Measurements from ENCODE around the gene MARVELD3. TPM values are rescaled to one million over a fixed set of nuclear protein-coding genes. Genes with fewer than 3 reads are reported as not detected.

The MARVELD3 gene
- total RNA-seq, 1 experiment from 2014 or later = 27.0 TPM

DNA sequence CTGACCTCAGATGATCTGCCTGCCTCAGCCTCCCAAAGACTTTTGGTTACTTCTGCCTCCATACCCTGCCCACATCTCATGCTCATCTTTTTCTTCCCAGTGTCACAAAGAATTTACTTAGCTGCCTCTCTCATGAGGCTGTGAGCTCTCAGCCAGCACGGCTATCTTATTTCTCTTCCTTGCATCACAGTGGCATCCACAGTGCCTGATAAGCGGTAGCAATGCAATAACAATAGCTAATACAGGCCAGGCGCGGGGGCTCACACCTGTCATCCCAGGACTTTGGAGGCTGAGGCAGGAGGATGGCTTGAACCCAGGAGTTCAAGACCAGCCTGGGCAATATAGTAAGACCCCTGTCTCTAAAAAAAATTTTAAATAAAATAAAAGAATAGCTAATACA lies 15.5 kb upstream of the MARVELD3 start:
- Histone ChIP-seq H2BK5ac (ENCODE audit: insufficient read length, low read length) (no peak overlapping the region), H3K4ac (ENCODE audit: low read depth, low read length) (no peak overlapping the region), H3K9ac (ENCODE audit: extremely low read depth, insufficient read length, low read length) (no peak overlapping the region), H2BK12ac (ENCODE audit: insufficient read length, low read depth, low read length) (no peak overlapping the region), H4K20me1 (ENCODE audit: control insufficient read depth, insufficient read depth, insufficient read length) (no peaks in the 10 kb centered on the region), H3K9me3 (ENCODE audit: control insufficient read depth, low read depth, low read length) (no peaks in the 10 kb centered on the region), H3K79me2 (ENCODE audit: insufficient read depth, low read length) (no peaks in the 10 kb centered on the region), H2BK20ac (ENCODE audit: low read depth, low read length, poor library complexity, severe bottlenecking) (no peak overlapping the region), H3K56ac (ENCODE audit: insufficient read length, low read depth, low read length) (no peak overlapping the region), H2AK5ac (ENCODE audit: insufficient read length, low read length) (no peak overlapping the region), H3K14ac (ENCODE audit: insufficient read depth, low read length) (no peak overlapping the region), H3K18ac (ENCODE audit: insufficient read length, low read depth, low read length) (no peak overlapping the region), H3K4me1 (ENCODE audit: insufficient read depth, low read length) (no peaks in the 10 kb centered on the region), H4K5ac (ENCODE audit: insufficient read length, low read depth, low read length) (no peak overlapping the region), H3K23me2 (ENCODE audit: insufficient read length, low read depth, low read length, poor library complexity, severe bottlenecking) (no peaks in the 10 kb centered on the region), H3K4me2 (ENCODE audit: insufficient read depth, insufficient read length, low read length) (peak overlapping the region; percentile 5), H3K23ac (ENCODE audit: insufficient read length, low read depth, low read length) (no peak overlapping the region), H3K27me3 (ENCODE audit: insufficient read depth, low read length) (no peaks in the 10 kb centered on the region), H3T11ph (ENCODE audit: low read length) (no peak overlapping the region), H2BK15ac (ENCODE audit: low read depth, low read length) (no peak overlapping the region), H4K8ac (replicated peaks; ENCODE audit: insufficient read length, low read depth, low read length) (no peak overlapping the region), H2BK120ac (ENCODE audit: low read depth, low read length, poor library complexity, severe bottlenecking) (no peak overlapping the region), H3K79me1 (ENCODE audit: insufficient read depth, low read depth, low read length, poor library complexity, severe bottlenecking) (no peaks in the 10 kb centered on the region), H2AFZ (ENCODE audit: low read length) (no peak overlapping the region), H3K27ac (ENCODE audit: insufficient read length, low read depth, low read length) (no peak overlapping the region), H4K91ac (ENCODE audit: insufficient read length, low read depth, low read length) (no peak overlapping the region)
- no peaks in the 10 kb centered on the region; a peak in 2 of 5 replicates for H3K9me3 Mint-ChIP-seq
- peaks cover 6 to 11% of the 10 kb centered on the region in 2 experiments for H3K4me1 Mint-ChIP-seq
- no CpG with 5 or more reads among the region's 4 CpGs for WGBS (ENCODE audit: extremely low coverage, insufficient read length, low lambda C conversion rate)
- no peak for DNase-seq
- no peak overlapping the region for H3K27ac Mint-ChIP-seq
- H3K36me3 Mint-ChIP-seq (ENCODE audit: insufficient read depth in 1 of 3, low read depth in 3 of 3) = no peaks in the 10 kb centered on the region
- no peaks in the 10 kb centered on the region for H3K27me3 Mint-ChIP-seq (ENCODE audit: low read depth)
- TF ChIP-seq, protein P1, sequence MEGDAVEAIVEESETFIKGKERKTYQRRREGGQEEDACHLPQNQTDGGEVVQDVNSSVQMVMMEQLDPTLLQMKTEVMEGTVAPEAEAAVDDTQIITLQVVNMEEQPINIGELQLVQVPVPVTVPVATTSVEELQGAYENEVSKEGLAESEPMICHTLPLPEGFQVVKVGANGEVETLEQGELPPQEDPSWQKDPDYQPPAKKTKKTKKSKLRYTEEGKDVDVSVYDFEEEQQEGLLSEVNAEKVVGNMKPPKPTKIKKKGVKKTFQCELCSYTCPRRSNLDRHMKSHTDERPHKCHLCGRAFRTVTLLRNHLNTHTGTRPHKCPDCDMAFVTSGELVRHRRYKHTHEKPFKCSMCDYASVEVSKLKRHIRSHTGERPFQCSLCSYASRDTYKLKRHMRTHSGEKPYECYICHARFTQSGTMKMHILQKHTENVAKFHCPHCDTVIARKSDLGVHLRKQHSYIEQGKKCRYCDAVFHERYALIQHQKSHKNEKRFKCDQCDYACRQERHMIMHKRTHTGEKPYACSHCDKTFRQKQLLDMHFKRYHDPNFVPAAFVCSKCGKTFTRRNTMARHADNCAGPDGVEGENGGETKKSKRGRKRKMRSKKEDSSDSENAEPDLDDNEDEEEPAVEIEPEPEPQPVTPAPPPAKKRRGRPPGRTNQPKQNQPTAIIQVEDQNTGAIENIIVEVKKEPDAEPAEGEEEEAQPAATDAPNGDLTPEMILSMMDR (conservative IDR thresholded peaks at IDR 0.05) = no peak
- no peak overlapping the region for H3K4me3 Mint-ChIP-seq

Data from H9 (cell line).